Lower leg skin (tissue), 3 donors: ENCODE results near the gene EHD4.

ENCODE experiments used
- CTCF ChIP-seq, 3 donors: fragments of 450-650 bp; IDR thresholded peaks; one replicate each; pipeline ENCODE4 v1.5.1; 2016; ENCODE audit warnings: antibody characterized with exemption in 3 of 3, mild to moderate bottlenecking in 3 of 3, moderate library complexity in 2 of 3
- POLR2A ChIP-seq, 2 donors: fragments of 450-650 bp; IDR thresholded peaks; one replicate each; pipeline ENCODE4 v1.6.1; 2016 to 2017; ENCODE audit warnings: antibody characterized with exemption in 2 of 2, mild to moderate bottlenecking in 1 of 2, moderate library complexity in 1 of 2

- TF ChIP-seq CTCF (IDR thresholded peaks at IDR 0.05) (no peak), POLR2A (IDR thresholded peaks at IDR 0.05) (no peak)
These were observed 41.5 kb downstream of the EHD4 start for GRCh38 chr15:41930867-41931222.
